Chondrocyte (in vitro differentiated cells): ENCODE measurements around the gene ARID1A. TPM values are rescaled to one million over a fixed set of nuclear protein-coding genes. Genes with fewer than 3 reads are reported as not detected.
A peak's percentile ranks its signal among the peaks of the same experiment; 100 is the strongest.

Source experiments
- DNase-seq: peaks from one replicate; pipeline ENCODE4 v3.0.0; 2021; ENCODE audit warnings: mixed read lengths, low spot score
- H3K27ac Mint-ChIP-seq: one replicate; pipeline ENCODE4 v1.8.0; 2021; ENCODE audit warnings: mild to moderate bottlenecking, moderate library complexity, mixed read lengths; ENCODE audit not compliant: unreplicated experiment
- H3K27me3 Mint-ChIP-seq: 2 replicates; pipeline ENCODE4 v1.8.0; 2021; ENCODE audit warnings: low read depth, mixed read lengths
- H3K36me3 Mint-ChIP-seq: 2 replicates; pipeline ENCODE4 v1.8.0; 2021; ENCODE audit warnings: low read depth, mixed read lengths
- H3K4me1 Mint-ChIP-seq: 2 replicates; pipeline ENCODE4 v1.8.0; 2021; ENCODE audit warnings: low read depth, mild to moderate bottlenecking, mixed read lengths
- H3K4me3 Mint-ChIP-seq: one replicate; pipeline ENCODE4 v1.8.0; 2021; ENCODE audit warnings: mild to moderate bottlenecking, moderate library complexity, mixed read lengths; ENCODE audit not compliant: unreplicated experiment
- H3K9me3 Mint-ChIP-seq: 2 replicates; pipeline ENCODE4 v1.8.0; 2021; ENCODE audit warnings: low read depth, mixed read lengths
- total RNA-seq: library from RNA; stranded (reverse); gene quantifications from 3 replicates; pipeline ENCODE4 v1.2.1, GENCODE V29; 2021
- TF ChIP-seq, protein P1 (sequence below): fragments of 200-600 bp; sonication (generic); IDR thresholded peaks from 2 replicates; pipeline ENCODE4 v1.5.0; 2021; ENCODE audit warnings: antibody characterized with exemption, mild to moderate bottlenecking, moderate library complexity

The ARID1A gene
- total RNA-seq, 1 donor from 2014 or later, result 56.1 TPM

DNA sequence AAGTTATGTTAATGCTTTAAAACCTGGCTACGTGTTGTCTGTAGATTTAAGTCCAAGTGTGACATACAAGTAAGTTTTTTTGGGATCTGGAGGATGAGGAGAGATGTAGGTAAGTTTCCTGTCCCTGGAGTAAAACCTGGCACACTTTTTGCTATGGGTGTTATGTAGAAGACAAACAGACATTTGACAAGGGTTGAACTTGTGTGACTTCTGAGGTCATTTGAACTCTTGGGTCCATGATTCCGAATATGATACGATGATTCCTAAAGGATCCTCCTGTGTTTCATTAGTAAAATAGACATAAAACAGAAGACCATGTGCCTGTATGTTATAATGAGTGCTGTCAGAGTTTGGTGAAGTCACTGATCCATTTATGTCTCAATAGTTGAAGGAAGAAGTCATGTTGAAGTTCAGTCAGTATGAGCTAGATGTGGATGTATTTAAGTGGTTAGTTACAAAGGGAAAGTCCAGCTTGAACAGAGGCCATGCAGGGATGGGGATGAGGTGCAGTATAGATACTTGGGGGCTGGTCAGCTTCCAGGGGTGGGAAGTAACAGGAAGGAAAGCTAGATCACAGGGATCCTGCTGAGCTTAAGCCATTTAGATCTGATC, 44.3 kb downstream of the ARID1A start:
- no peak for DNase-seq
- Mint-ChIP-seq H3K36me3 (peaks cover 25% of the 10 kb centered on the region), H3K27ac (peak overlapping the region; percentile 7), H3K4me3 (no peak overlapping the region), H3K4me1 (peaks cover 20% of the 10 kb centered on the region), H3K27me3 (no peaks in the 10 kb centered on the region), H3K9me3 (no peaks in the 10 kb centered on the region)
- TF ChIP-seq, protein P1, sequence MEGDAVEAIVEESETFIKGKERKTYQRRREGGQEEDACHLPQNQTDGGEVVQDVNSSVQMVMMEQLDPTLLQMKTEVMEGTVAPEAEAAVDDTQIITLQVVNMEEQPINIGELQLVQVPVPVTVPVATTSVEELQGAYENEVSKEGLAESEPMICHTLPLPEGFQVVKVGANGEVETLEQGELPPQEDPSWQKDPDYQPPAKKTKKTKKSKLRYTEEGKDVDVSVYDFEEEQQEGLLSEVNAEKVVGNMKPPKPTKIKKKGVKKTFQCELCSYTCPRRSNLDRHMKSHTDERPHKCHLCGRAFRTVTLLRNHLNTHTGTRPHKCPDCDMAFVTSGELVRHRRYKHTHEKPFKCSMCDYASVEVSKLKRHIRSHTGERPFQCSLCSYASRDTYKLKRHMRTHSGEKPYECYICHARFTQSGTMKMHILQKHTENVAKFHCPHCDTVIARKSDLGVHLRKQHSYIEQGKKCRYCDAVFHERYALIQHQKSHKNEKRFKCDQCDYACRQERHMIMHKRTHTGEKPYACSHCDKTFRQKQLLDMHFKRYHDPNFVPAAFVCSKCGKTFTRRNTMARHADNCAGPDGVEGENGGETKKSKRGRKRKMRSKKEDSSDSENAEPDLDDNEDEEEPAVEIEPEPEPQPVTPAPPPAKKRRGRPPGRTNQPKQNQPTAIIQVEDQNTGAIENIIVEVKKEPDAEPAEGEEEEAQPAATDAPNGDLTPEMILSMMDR, result no peak

DNA sequence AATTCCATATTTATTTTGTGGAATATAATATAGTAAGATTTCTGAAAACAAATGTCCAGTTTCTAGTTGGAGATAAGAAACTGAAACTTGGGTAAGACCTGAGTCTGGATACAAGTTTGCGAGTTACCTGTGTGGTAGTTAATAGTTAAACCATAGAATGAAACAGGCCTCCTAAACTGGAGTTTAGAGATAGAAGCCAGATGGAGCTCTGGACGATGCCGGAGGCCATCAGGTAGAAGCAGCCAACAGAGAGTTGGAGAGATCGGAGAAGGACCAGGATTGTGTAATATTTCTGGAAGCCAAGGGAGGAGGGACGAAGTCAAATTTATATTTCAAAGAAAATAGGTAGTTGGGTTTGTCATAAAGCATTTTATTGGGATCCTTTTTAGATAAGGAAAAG, 45.1 kb downstream of the ARID1A start:
- H3K36me3 Mint-ChIP-seq, result peaks cover 21% of the 10 kb centered on the region
- DNase-seq, result no peak
- TF ChIP-seq, protein P1, result no peak
- peaks cover 18% of the 10 kb centered on the region for H3K4me1 Mint-ChIP-seq
- no peaks in the 10 kb centered on the region for H3K27me3 Mint-ChIP-seq
- no peaks in the 10 kb centered on the region for H3K9me3 Mint-ChIP-seq
- H3K4me3 Mint-ChIP-seq, result no peak overlapping the region
- no peak overlapping the region for H3K27ac Mint-ChIP-seq

DNA sequence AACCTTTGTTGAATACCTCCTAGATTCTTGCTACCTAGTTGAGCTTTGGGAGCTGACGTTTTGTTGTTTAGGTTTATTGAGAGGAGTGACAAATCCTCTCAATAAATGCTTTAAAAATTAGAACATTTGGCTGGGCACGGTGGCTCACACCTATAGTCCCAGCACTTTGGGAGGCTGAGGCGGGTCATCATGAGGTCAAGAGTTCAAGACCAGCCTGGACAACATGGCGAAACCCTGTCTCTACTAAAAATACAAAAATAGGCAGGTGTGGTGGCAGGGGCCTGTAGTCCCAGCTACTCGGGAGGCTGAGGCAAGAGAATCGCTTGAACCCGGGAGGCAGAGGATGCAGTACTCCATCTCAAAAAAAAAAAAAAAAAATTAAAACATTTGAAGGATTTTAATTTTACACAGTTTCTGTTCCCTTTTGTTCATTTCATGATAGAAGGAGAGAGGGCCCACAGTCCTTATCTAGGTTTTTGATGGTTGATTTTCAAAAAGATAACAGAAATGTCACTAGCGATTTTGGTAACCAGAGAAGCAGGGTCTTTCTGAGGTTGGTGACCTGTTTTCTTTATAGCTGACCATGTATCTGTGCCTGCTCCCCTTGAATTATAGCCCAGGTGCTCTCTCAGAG, 47.7 kb downstream of the ARID1A start:
- peaks cover 28% of the 10 kb centered on the region for H3K4me1 Mint-ChIP-seq
- H3K4me3 Mint-ChIP-seq, result peak overlapping the region; percentile 32
- peaks cover 22% of the 10 kb centered on the region for H3K36me3 Mint-ChIP-seq
- no peaks in the 10 kb centered on the region for H3K9me3 Mint-ChIP-seq
- H3K27ac Mint-ChIP-seq, result peak overlapping the region; percentile 82
- TF ChIP-seq, protein P1, result no peak
- DNase-seq, result no peak
- H3K27me3 Mint-ChIP-seq, result no peaks in the 10 kb centered on the region

DNA sequence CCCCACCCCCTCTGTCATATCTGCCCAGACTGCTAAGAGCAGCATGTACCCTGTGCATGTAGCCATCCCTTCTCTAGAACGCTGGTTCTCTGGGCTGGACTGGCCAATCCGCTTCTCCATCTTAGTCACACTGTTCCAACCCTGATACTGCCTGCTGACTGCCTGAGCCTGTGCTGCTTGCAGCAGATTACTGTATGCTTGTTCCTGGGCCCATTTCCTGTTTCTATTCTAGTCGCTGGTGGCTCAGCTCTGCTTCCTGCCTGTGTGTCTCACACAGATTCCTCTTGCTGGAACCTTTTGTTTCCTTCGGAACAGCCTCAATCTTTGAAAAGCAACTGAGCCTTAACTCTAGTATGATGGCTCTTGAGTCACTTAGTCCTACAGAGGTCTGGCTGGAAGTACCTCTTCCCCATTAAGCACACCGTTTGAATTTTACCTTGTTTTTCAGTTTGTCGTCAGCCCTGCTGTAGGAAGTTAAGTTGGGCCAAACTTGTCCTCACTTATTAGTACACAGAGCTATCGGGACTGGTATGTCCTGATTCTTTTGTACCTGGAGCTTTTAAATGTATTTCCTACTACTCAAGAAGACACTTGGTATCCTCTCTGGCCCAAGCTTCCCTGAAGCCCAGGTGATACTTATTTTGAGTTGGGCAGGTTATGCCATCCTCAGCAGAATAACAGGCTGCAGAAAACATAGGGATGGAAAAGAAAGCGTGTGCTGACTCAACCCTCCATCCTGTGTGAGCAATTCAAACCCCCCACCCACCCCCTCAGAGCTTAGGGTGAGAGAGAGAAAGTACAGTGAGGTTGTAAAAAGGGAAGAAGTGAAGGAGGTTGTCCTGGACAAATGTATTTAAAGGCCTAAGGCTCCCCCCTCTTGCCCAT, 48.5 kb downstream of the ARID1A start:
- Mint-ChIP-seq H3K4me1 (peaks cover 28% of the 10 kb centered on the region), H3K9me3 (no peaks in the 10 kb centered on the region), H3K27ac (peak overlapping the region; percentile 82), H3K27me3 (no peaks in the 10 kb centered on the region), H3K36me3 (peaks cover 22% of the 10 kb centered on the region), H3K4me3 (peak overlapping the region; percentile 32)
- DNase-seq, result no peak
- TF ChIP-seq, protein P1, result no peak

DNA sequence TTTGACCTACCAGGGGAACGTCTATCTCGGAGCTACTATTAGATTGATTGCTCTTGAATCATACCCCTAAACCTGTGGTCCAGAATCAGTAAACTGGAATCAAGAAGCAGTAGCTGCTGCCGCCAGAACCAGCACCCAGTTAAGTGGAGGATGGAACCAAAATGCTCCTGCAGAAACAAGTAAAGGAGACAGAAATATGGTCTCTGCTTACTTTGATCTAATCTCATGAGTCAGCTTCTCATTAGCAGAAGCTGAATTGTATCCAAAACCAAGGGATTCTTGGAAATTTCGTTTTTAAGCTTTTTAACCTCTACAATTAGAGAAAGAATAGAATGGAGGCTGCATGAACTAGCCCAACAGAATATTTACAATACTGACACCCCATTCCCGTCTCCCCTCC, 49.4 kb downstream of the ARID1A start:
- peaks cover 28% of the 10 kb centered on the region for H3K4me1 Mint-ChIP-seq
- no peak for DNase-seq
- no peaks in the 10 kb centered on the region for H3K27me3 Mint-ChIP-seq
- H3K9me3 Mint-ChIP-seq, result no peaks in the 10 kb centered on the region
- H3K27ac Mint-ChIP-seq, result peak overlapping the region; percentile 82
- TF ChIP-seq, protein P1, result no peak
- H3K4me3 Mint-ChIP-seq, result no peak overlapping the region
- H3K36me3 Mint-ChIP-seq, result peaks cover 19% of the 10 kb centered on the region
